BLaER1 treated with 17β-estradiol and CSF1 and Interleukin-3, amounts not matched to agents 10 nM and 100 nM (cell line): ENCODE results near the gene ZSCAN2.
"Not testable (repeated sequence)": the region's sequence is repeated elsewhere in the genome, so short reads cannot be mapped to it uniquely, and the experiment has no call there.

Experiments
- H3K27ac ChIP-seq, 11 experiments: shearing (Covaris generic); formaldehyde crosslinking; 2 replicates each; pipeline ENCODE4 v1.8.1; 2022
- H3K27me3 ChIP-seq, 11 experiments: shearing (Covaris generic); formaldehyde crosslinking; 2 replicates each; pipeline ENCODE4 v1.8.1; 2022
- H3K36me3 ChIP-seq, 11 experiments: shearing (Covaris generic); formaldehyde crosslinking; 2 replicates each; pipeline ENCODE4 v1.8.1; 2022
- H3K4me1 ChIP-seq, 10 experiments: shearing (Covaris generic); formaldehyde crosslinking; 2 replicates each; pipeline ENCODE4 v1.8.1; 2022
- H3K4me2 ChIP-seq, 11 experiments: shearing (Covaris generic); formaldehyde crosslinking; 2 replicates each; pipeline ENCODE4 v1.8.1; 2022
- H3K4me3 ChIP-seq, 10 experiments: shearing (Covaris generic); formaldehyde crosslinking; 2 replicates each; pipeline ENCODE4 v1.8.1; 2022
- H3K9ac ChIP-seq, 11 experiments: shearing (Covaris generic); formaldehyde crosslinking; 2 replicates each; pipeline ENCODE4 v1.8.1; 2022
- H3K9me3 ChIP-seq, 11 experiments: shearing (Covaris generic); formaldehyde crosslinking; replicated peaks in 1 of 11; 2 replicates each; pipeline ENCODE4 v1.8.1; 2022
- H4K20me1 ChIP-seq, 11 experiments: shearing (Covaris generic); formaldehyde crosslinking; 2 replicates each; pipeline ENCODE4 v1.8.1; 2022
- Cebpa-rat ChIP-seq, 11 experiments: shearing (Covaris generic); IDR thresholded peaks; 2 replicates each; pipeline ENCODE4 v1.8.1; 2022

Gene ZSCAN2

GRCh38 chr15:84582583-84583157 is 18.1 kb upstream of the ZSCAN2 start:
- Histone ChIP-seq H3K4me3 (no peak overlapping the region), H3K4me2 (no peak overlapping the region), H3K27ac (no peak overlapping the region), H3K27me3 (no peaks in the 10 kb centered on the region), H4K20me1 (no peaks in the 10 kb centered on the region), H3K9me3 (peaks cover 0 to 7% (median 0%) of the 10 kb centered on the region in 11 experiments; a peak in 2 of 22 replicates), H3K9ac (no peak overlapping the region), H3K4me1 (peaks cover 0 to 8% (median 6%) of the 10 kb centered on the region in 10 experiments; a peak in 8 of 20 replicates), H3K36me3 (no peaks in the 10 kb centered on the region)
- no peak for TF ChIP-seq Cebpa-rat (IDR thresholded peaks at IDR 0.05)

- not testable (repeated sequence) for H3K27me3 ChIP-seq, H4K20me1 ChIP-seq, H3K9ac ChIP-seq, H3K27ac ChIP-seq, H3K9me3 ChIP-seq, H3K4me3 ChIP-seq, H3K36me3 ChIP-seq, H3K4me2 ChIP-seq
- peaks cover 0 to 12% (median 8%) of the 10 kb centered on the region in 10 experiments; a peak in 12 of 20 replicates for H3K4me1 ChIP-seq
Measured at GRCh38 chr15:84583921-84584320, 16.9 kb upstream of the ZSCAN2 start.

GRCh38 chr15:84586696-84587095 is 14.1 kb upstream of the ZSCAN2 start:
- H3K4me3 ChIP-seq, result no peak overlapping the region
- no peaks in the 10 kb centered on the region for H3K36me3 ChIP-seq
- H3K4me2 ChIP-seq, result no peak overlapping the region
- H4K20me1 ChIP-seq, result no peaks in the 10 kb centered on the region
- no peak for TF ChIP-seq Cebpa-rat (IDR thresholded peaks at IDR 0.05)
- H3K9ac ChIP-seq, result no peak overlapping the region
- H3K27me3 ChIP-seq, result no peaks in the 10 kb centered on the region
- H3K9me3 ChIP-seq, result peaks cover 0 to 7% (median 0%) of the 10 kb centered on the region in 11 experiments; a peak in 2 of 22 replicates
- H3K4me1 ChIP-seq, result peaks cover 0 to 8% (median 5%) of the 10 kb centered on the region in 10 experiments; a peak in 12 of 20 replicates
- H3K27ac ChIP-seq, result no peak overlapping the region

- H3K27me3 ChIP-seq, result no peaks in the 10 kb centered on the region
- no peaks in the 10 kb centered on the region for H3K36me3 ChIP-seq
- no peak for TF ChIP-seq Cebpa-rat (IDR thresholded peaks at IDR 0.05)
- peaks cover 0 to 3% (median 2%) of the 10 kb centered on the region in 11 experiments; a peak in 8 of 22 replicates for H3K9me3 ChIP-seq
- H4K20me1 ChIP-seq, result no peaks in the 10 kb centered on the region
- peak overlapping the region in 4 of 11 experiments; percentile 12 to 44 (median 36); a peak in 4 of 22 replicates for H3K9ac ChIP-seq
- peak overlapping the region; percentile 46 to 95 (median 66); a peak in 21 of 22 replicates for H3K4me2 ChIP-seq
- no peak overlapping the region for H3K27ac ChIP-seq
- peaks cover 0 to 6% (median 4%) of the 10 kb centered on the region in 10 experiments; a peak in 8 of 20 replicates for H3K4me1 ChIP-seq
- peak overlapping the region in 3 of 10 experiments; percentile 37 to 44 (median 41); a peak in 3 of 20 replicates for H3K4me3 ChIP-seq
Measured at GRCh38 chr15:84588053-84588874, 12.5 kb upstream of the ZSCAN2 start.

GRCh38 chr15:84590406-84590805 is 10.4 kb upstream of the ZSCAN2 start:
- Histone ChIP-seq H3K9ac (no peak overlapping the region), H3K4me1 (peaks cover 4 to 14% (median 11%) of the 10 kb centered on the region in 10 experiments; a peak in 17 of 20 replicates), H3K9me3 (peaks cover 0 to 14% (median 10%) of the 10 kb centered on the region in 11 experiments; a peak in 10 of 22 replicates), H3K27me3 (no peaks in the 10 kb centered on the region), H3K4me2 (no peak overlapping the region), H3K4me3 (no peak overlapping the region), H3K27ac (no peak overlapping the region), H4K20me1 (no peaks in the 10 kb centered on the region), H3K36me3 (no peaks in the 10 kb centered on the region)
- TF ChIP-seq Cebpa-rat (IDR thresholded peaks at IDR 0.05), result no peak

GRCh38 chr15:84591815-84592214 is 9.0 kb upstream of the ZSCAN2 start:
- H3K4me2 ChIP-seq, result no peak overlapping the region

GRCh38 chr15:84594617-84595290 is 6.1 kb upstream of the ZSCAN2 start:
- Histone ChIP-seq H3K4me2 (peak overlapping the region in 8 of 11 experiments; percentile 1 to 81 (median 42); a peak in 11 of 22 replicates), H4K20me1 (no peaks in the 10 kb centered on the region), H3K9me3 (peaks cover 0 to 18% (median 10%) of the 10 kb centered on the region in 11 experiments; a peak in 11 of 22 replicates), H3K27ac (no peak overlapping the region), H3K36me3 (no peaks in the 10 kb centered on the region), H3K4me1 (peaks cover 23 to 51% (median 35%) of the 10 kb centered on the region in 10 experiments), H3K4me3 (no peak overlapping the region), H3K27me3 (no peaks in the 10 kb centered on the region), H3K9ac (no peak overlapping the region)
- no peak for TF ChIP-seq Cebpa-rat (IDR thresholded peaks at IDR 0.05)

More at GRCh38 chr15:84591815-84592214, 9.0 kb upstream of the ZSCAN2 start:
- no peaks in the 10 kb centered on the region for H3K36me3 ChIP-seq
- H3K9me3 ChIP-seq, result peaks cover 0 to 18% (median 10%) of the 10 kb centered on the region in 11 experiments; a peak in 11 of 22 replicates
- H4K20me1 ChIP-seq, result no peaks in the 10 kb centered on the region
- peaks cover 6 to 28% (median 18%) of the 10 kb centered on the region in 10 experiments; a peak in 18 of 20 replicates for H3K4me1 ChIP-seq
- H3K27ac ChIP-seq, result no peak overlapping the region
- TF ChIP-seq Cebpa-rat (IDR thresholded peaks at IDR 0.05), result no peak
- H3K9ac ChIP-seq, result no peak overlapping the region
- H3K27me3 ChIP-seq, result no peaks in the 10 kb centered on the region
- H3K4me3 ChIP-seq, result no peak overlapping the region

- no peaks in the 10 kb centered on the region for H4K20me1 ChIP-seq
- TF ChIP-seq Cebpa-rat (IDR thresholded peaks at IDR 0.05), result no peak
- no peaks in the 10 kb centered on the region for H3K27me3 ChIP-seq
- peaks cover 28 to 55% (median 42%) of the 10 kb centered on the region in 10 experiments for H3K4me1 ChIP-seq
- H3K36me3 ChIP-seq, result no peaks in the 10 kb centered on the region
- no peak overlapping the region for H3K4me3 ChIP-seq
- H3K4me2 ChIP-seq, result peak overlapping the region in 8 of 11 experiments; percentile 15 to 81 (median 42); a peak in 13 of 22 replicates
- no peak overlapping the region for H3K9ac ChIP-seq
- peaks cover 0 to 18% (median 10%) of the 10 kb centered on the region in 11 experiments; a peak in 11 of 22 replicates for H3K9me3 ChIP-seq
- no peak overlapping the region for H3K27ac ChIP-seq
Measured at GRCh38 chr15:84595660-84596059, 5.1 kb upstream of the ZSCAN2 start.
